ENCODE data around the gene CEMIP2.
"Not testable (repeated sequence)": the region's sequence is repeated elsewhere in the genome, so short reads cannot be mapped to it uniquely, and the experiment has no call there.

The CEMIP2 gene

GRCh38 chr9:71709384-71709783 is 58.9 kb downstream of the CEMIP2 start:
- no peak for DNase-seq (ENCODE audit: low spot score)

GRCh38 chr9:71706176-71706575 is 62.1 kb downstream of the CEMIP2 start:
- DNase-seq (ENCODE audit: low spot score) = no peak

- no peak for DNase-seq (ENCODE audit: low spot score)
Observed at GRCh38 chr9:71704796-71705195, 63.5 kb downstream of the CEMIP2 start.

GRCh38 chr9:71703172-71703872 is 65.0 kb downstream of the CEMIP2 start:
- DNase-seq (ENCODE audit: low spot score) = no peak

GRCh38 chr9:71697882-71698281 is 70.4 kb downstream of the CEMIP2 start:
- no peak for DNase-seq (ENCODE audit: low spot score)

GRCh38 chr9:71694332-71694731 is 74.0 kb downstream of the CEMIP2 start:
- DNase-seq (ENCODE audit: low spot score) = no peak

GRCh38 chr9:71693607-71694006 is 74.7 kb downstream of the CEMIP2 start:
- DNase-seq (ENCODE audit: low spot score) = no peak

GRCh38 chr9:71692337-71692736 is 76.0 kb downstream of the CEMIP2 start:
- peak; percentile 17 for DNase-seq (ENCODE audit: low spot score)

GRCh38 chr9:71691576-71691975 is 76.7 kb downstream of the CEMIP2 start:
- DNase-seq (ENCODE audit: low spot score) = not testable (repeated sequence)

- DNase-seq (ENCODE audit: low spot score) = no peak
Observed at GRCh38 chr9:71690689-71691435, 77.5 kb downstream of the CEMIP2 start.

GRCh38 chr9:71690063-71690688 is 78.1 kb downstream of the CEMIP2 start:
- no peak for DNase-seq (ENCODE audit: low spot score)

- no peak for DNase-seq (ENCODE audit: low spot score)
Observed at GRCh38 chr9:71687676-71688075, 80.6 kb downstream of the CEMIP2 start.

GRCh38 chr9:71685988-71686387 is 82.3 kb downstream of the CEMIP2 start:
- no peak for DNase-seq (ENCODE audit: low spot score)

GRCh38 chr9:71685394-71685793 is 82.9 kb downstream of the CEMIP2 start:
- DNase-seq (ENCODE audit: low spot score) = peak; percentile 20

GRCh38 chr9:71684566-71684965 is 83.7 kb downstream of the CEMIP2 start:
- no peak for DNase-seq (ENCODE audit: low spot score)

GRCh38 chr9:71683598-71684235 is 84.6 kb downstream of the CEMIP2 start:
- DNase-seq (ENCODE audit: low spot score) = peak; percentile 8

GRCh38 chr9:71681708-71682272 is 86.5 kb downstream of the CEMIP2 start:
- no peak for DNase-seq (ENCODE audit: low spot score)

- no peak for DNase-seq (ENCODE audit: low spot score)
Observed at GRCh38 chr9:71681104-71681707, 87.1 kb downstream of the CEMIP2 start.

- no peak for DNase-seq (ENCODE audit: low spot score)
Observed at GRCh38 chr9:71680189-71680980, 87.9 kb downstream of the CEMIP2 start.

GRCh38 chr9:71678999-71679398 is 89.3 kb downstream of the CEMIP2 start:
- no peak for DNase-seq (ENCODE audit: low spot score)

GRCh38 chr9:71677209-71677608 is 91.1 kb downstream of the CEMIP2 start:
- no peak for DNase-seq (ENCODE audit: low spot score)
